ENCODE measurements around the gene TENM4.
"Not testable (repeated sequence)": the region's sequence is repeated elsewhere in the genome, so short reads cannot be mapped to it uniquely, and the experiment has no call there.

TENM4 gene

DNA sequence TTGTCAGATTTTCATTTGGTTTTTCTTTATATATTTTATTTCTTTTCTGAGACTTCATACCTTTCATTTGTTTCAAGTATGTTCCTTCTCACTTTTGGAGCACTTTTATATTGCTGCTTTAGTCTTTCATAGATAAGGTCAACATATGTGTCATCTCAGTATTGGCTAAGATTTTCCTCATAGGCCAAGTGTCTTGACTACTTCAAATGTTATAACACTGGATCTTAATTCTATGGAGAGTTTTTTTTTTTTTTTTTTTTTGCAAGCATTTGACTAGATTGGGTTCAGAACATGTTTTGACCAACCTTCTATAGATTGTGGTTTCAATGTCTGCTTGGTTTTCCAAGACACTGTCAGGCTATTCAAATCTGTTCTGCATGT lies 797.2 kb downstream of the TENM4 start:
- intact Hi-C loops (cut with micrococcal nuclease) = loop anchor here (2.0 kb wide), 1 partner anchor 849 kb away; no protein-coding TSS in a partner anchor
- no peaks in the 10 kb centered on the region for H3K9me3 Mint-ChIP-seq
- no peak overlapping the region for H3K4me3 Mint-ChIP-seq
- H3K36me3 Mint-ChIP-seq (ENCODE audit: low read depth) = no peaks in the 10 kb centered on the region
- no peaks in the 10 kb centered on the region for H3K4me1 Mint-ChIP-seq (ENCODE audit: low read depth)
- no peak overlapping the region for H3K27ac Mint-ChIP-seq
- H3K27me3 Mint-ChIP-seq = peaks cover 10% of the 10 kb centered on the region

DNA sequence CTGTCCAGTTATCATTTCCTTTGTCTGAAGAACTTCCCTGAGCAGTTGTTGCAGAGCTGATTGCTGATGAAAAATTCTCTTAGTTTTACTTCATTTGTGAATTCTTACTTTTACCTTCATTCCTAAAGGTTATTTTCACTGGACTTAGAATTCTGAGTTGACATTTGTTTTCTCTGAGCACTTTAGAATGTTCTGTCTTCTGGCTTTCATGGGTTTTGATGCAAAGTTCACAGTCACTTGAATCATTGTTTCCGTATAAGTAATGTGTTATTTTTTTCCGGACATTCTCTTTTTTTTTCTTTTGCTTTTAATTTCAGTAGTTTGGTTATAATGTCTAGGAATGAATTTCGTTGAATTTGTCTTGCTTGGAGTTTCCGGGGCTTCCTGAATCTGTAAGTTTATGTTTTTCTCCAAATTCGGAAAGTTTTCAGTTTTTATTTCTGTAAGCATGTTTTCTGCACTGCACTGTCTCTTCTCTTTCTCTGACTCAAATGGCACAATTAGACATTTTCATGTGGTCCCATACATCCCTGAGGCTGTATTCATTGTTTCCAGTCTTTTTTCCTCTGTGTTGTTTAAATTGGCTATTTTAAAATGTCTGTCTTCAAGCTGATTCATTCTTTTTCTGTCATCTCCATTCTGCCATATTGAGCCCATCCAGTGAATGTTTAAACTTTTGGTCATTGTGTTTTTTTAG lies 797.7 kb downstream of the TENM4 start:
- no peaks in the 10 kb centered on the region for H3K36me3 Mint-ChIP-seq (ENCODE audit: low read depth)
- intact Hi-C loops (cut with micrococcal nuclease) = no loop called here
- peaks cover 10% of the 10 kb centered on the region for H3K27me3 Mint-ChIP-seq
- no peaks in the 10 kb centered on the region for H3K9me3 Mint-ChIP-seq
- no peaks in the 10 kb centered on the region for H3K4me1 Mint-ChIP-seq (ENCODE audit: low read depth)
- H3K27ac Mint-ChIP-seq = no peak overlapping the region
- H3K4me3 Mint-ChIP-seq = no peak overlapping the region

DNA sequence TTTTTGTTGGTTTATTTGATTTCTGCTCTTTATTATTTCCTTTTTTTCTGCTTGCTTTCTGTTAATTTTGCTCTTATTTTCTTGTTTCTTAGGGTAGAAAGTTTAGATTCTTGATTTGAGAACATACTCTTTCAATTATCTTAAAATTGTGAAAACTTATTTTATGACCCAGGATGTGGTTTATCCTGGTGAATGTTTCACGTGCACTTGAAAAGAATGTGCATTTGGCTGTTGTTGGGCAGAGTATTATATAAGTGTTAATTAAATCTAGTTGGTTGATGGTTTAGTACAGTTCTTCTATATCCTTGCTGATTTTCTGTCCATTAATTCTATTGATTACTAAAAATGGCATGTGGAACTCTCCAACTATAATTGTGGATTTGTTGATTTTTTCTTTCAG lies 799.3 kb downstream of the TENM4 start:
- H3K36me3 Mint-ChIP-seq (ENCODE audit: low read depth) = no peaks in the 10 kb centered on the region
- H3K4me3 Mint-ChIP-seq = no peak overlapping the region
- no peaks in the 10 kb centered on the region for H3K9me3 Mint-ChIP-seq
- no peaks in the 10 kb centered on the region for H3K4me1 Mint-ChIP-seq (ENCODE audit: low read depth)
- peaks cover 7% of the 10 kb centered on the region for H3K27me3 Mint-ChIP-seq
- H3K27ac Mint-ChIP-seq = no peak overlapping the region
- intact Hi-C loops (cut with micrococcal nuclease) = no loop called here

DNA sequence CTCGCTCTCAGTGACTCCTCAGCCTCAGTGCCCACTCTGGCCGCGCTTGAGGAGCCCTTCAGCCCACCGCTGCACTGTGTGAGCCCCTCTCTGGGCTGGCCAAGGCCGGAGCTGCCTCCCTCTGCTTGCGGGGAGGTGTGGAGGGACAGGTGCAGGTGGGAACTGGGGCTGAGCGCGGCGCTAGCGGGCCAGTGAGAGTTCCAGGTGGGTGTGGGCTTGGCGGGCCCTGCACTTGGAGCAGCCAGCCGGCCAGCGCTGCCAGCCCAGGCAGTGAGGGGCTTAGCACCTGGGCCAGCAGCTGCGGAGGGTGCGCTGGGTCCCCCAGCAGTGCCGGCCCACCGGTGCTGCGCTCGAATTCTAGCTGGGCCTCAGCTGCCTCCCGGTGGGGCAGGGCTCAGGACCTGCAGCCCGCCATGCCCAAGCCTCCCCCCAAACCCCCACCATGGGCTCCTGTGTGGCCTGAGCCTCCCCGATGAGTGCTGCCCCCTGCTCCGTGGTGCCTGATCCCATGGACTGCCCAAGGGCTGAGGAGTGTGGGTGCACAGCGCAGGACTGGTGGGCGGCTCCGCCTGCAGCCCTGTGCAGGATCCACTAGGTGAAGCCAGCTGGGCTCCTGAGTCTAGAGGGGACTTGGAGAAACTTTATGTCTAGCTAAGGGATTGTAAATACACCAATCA lies 802.0 kb downstream of the TENM4 start:
- Mint-ChIP-seq H3K9me3 (peaks cover 7% of the 10 kb centered on the region), H3K4me3 (no peak overlapping the region), H3K4me1 (ENCODE audit: low read depth) (no peaks in the 10 kb centered on the region), H3K27ac (no peak overlapping the region), H3K36me3 (ENCODE audit: low read depth) (no peaks in the 10 kb centered on the region), H3K27me3 (peaks cover 10% of the 10 kb centered on the region)
- intact Hi-C loops (cut with micrococcal nuclease) = no loop called here

DNA sequence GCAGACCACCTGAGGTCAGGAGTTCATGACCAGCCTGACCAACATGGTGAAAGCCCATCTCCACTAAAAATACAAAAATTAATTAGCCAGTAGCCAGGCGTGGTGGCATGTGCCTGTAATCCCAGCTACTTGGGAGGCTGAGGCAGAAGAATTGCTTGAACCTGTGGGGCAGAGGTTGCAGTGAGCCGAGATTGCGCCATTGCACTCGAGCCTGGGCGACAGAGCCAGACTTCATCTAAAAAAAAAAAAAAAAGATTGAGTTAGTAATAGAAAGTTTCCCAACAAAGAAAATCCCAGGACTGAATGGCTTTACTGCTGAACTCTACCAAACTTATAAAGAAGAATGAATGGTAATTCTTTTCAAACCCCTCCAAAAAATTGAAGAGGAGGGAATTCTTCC lies 803.3 kb downstream of the TENM4 start:
- H3K36me3 Mint-ChIP-seq (ENCODE audit: low read depth); H3K4me1 Mint-ChIP-seq (ENCODE audit: low read depth); intact Hi-C loops (cut with micrococcal nuclease); H3K27ac Mint-ChIP-seq; H3K4me3 Mint-ChIP-seq: not testable (repeated sequence)
- peaks cover 11% of the 10 kb centered on the region for H3K27me3 Mint-ChIP-seq
- H3K9me3 Mint-ChIP-seq = peaks cover 14% of the 10 kb centered on the region

DNA sequence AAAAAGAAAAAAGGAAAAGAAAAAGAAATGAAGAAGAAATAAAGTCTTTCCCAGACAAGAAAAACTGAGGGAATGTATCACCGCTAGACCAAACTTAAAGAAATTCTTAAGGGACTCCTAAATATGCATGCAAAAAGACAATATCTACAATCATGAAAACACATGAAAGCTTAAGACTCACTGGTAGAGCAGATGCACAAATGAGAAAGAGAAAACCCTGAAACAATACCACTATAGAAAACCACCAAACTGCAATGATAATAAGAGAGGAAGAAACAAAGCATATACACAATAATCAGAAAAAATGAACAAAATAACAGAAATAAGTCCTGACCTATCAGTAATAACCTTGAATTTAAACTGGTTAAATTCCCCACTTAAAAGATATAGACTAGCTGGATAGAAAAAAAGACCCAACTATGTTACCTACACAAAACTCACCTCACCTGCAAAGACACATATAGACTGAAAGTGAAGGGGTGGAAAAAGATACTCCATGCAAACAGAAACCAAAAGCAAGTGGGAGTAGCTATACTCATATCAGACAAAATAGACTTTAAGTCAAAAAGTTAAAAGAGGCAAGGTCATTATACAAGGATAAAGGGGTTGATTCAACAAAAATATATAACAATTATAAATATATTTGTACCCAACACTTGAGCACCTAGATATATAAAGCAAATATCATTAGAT lies 804.9 kb downstream of the TENM4 start:
- Mint-ChIP-seq H3K4me1 (ENCODE audit: low read depth) (no peaks in the 10 kb centered on the region), H3K36me3 (ENCODE audit: low read depth) (no peaks in the 10 kb centered on the region), H3K9me3 (peaks cover 20% of the 10 kb centered on the region), H3K27me3 (peaks cover 4% of the 10 kb centered on the region), H3K4me3 (no peak overlapping the region), H3K27ac (no peak overlapping the region)
- intact Hi-C loops (cut with micrococcal nuclease) = no loop called here

DNA sequence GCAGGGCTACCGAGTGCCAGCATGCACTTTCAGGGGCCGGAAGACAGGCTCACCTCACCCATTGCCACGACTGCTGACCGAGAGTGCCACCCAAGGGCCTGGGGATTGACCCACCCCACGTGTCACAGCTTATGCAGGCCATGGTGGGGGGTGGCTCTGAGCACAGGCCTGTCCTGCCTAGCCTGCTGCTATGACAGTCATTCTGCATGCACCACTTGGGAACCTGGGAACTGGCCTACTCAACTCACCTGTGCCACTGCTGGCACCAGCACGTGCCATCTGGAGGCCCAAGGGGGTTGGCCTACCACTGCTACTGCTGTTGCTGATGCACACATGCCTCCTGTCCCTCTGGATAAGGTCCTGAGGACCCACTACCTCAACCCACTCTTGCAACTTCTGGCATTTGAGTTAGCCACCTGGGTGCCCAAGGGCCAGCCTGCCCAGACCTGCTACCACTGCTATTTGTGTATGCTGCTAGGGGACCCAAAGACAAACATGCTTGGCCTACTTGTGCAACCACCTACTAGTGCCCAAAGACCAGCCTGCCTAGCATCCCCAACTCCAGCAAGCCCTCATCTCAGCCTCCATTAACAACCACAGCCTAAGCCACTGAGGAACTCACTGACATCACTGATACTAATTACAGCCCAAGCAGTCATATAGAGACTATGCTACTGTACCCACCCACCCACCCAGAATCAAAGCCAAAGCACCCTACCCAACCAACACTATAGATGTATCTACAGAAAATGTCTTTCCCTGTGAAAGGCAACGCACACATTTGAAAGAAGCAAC lies 807.1 kb downstream of the TENM4 start:
- intact Hi-C loops (cut with micrococcal nuclease) = no loop called here
- H3K27me3 Mint-ChIP-seq = peaks cover 4% of the 10 kb centered on the region
- no peaks in the 10 kb centered on the region for H3K36me3 Mint-ChIP-seq (ENCODE audit: low read depth)
- no peak overlapping the region for H3K27ac Mint-ChIP-seq
- no peaks in the 10 kb centered on the region for H3K4me1 Mint-ChIP-seq (ENCODE audit: low read depth)
- H3K9me3 Mint-ChIP-seq = peaks cover 42% of the 10 kb centered on the region
- H3K4me3 Mint-ChIP-seq = no peak overlapping the region

DNA sequence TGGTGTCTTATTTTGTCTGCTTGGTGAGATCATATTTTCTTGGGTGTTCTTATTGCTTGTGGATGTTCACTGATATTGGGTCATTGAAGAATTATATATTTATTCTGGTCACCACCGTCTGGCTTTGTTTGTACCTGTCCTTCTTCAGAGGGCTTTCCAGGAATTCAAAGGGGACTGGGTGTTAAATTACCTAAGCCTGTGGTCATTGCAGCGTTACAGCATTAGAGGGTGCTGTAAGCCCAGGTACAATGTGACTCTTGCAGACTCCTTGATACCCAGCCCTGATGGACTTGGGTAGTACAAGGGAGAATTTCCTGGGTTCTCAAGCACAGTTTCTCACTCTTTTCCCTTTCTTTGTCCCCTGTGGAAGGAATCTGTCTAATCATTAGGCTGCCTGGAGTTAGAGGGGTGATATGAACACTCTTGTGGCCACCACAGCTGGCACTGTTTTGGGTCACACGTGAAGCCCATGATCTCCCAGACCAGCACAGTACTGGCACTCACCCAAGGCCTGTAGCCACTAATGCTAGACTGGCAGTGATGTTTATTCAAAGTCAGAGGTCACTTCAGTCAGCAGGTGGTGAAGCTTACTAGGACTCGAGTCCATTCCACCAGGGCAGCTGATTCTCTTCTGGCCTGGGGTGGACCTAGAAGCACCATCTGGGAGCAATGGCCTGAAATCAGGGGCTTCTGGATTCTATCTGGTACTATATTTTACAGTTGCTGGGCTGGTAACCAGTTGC lies 810.1 kb downstream of the TENM4 start:
- peaks cover 56% of the 10 kb centered on the region for H3K9me3 Mint-ChIP-seq
- peaks cover 9% of the 10 kb centered on the region for H3K27me3 Mint-ChIP-seq
- H3K36me3 Mint-ChIP-seq (ENCODE audit: low read depth) = no peaks in the 10 kb centered on the region
- no peaks in the 10 kb centered on the region for H3K4me1 Mint-ChIP-seq (ENCODE audit: low read depth)
- H3K4me3 Mint-ChIP-seq = no peak overlapping the region
- intact Hi-C loops (cut with micrococcal nuclease) = no loop called here
- no peak overlapping the region for H3K27ac Mint-ChIP-seq

DNA sequence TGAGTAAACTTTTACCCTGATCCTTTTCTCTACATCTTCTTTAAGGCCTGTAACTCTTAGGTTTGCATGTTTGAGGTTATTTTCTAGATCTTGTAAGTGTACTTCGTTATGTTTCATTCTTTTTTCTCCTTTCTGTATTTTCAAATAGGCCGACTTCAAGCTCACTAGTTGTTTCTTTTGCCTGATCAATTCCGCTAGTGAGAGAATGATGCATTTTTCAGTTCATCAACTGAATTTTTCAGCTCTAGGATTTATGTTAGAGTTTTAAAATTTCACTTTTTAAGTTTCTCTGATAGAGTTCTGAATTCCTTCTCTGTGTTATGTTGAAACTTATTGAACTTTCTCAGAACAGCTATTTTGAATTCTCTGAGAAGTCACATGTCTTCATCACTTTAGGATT lies 810.7 kb downstream of the TENM4 start:
- no peak overlapping the region for H3K27ac Mint-ChIP-seq
- intact Hi-C loops (cut with micrococcal nuclease) = no loop called here
- peaks cover 56% of the 10 kb centered on the region for H3K9me3 Mint-ChIP-seq
- no peak overlapping the region for H3K4me3 Mint-ChIP-seq
- H3K4me1 Mint-ChIP-seq (ENCODE audit: low read depth) = no peaks in the 10 kb centered on the region
- H3K36me3 Mint-ChIP-seq (ENCODE audit: low read depth) = no peaks in the 10 kb centered on the region
- peaks cover 9% of the 10 kb centered on the region for H3K27me3 Mint-ChIP-seq

DNA sequence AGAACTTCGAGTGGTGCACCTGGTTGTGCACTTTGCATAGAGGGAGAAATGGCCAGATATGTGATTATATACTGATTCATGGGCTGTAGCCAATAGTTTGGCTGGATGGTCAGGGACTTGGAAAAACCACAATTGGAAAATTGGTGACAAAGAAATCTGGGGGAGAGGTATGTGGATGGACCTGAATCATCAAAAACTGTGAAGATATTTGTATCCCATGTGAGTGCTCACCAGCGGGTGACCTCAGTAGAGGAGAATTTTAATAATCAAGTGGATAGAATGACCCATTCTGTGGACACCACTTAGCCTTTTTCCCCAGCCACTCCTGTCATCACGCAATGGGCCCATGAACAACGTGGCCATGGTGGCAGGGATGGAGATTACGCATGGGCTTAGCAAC lies 818.2 kb downstream of the TENM4 start:
- Mint-ChIP-seq H3K36me3 (ENCODE audit: low read depth) (no peaks in the 10 kb centered on the region), H3K27me3 (peaks cover 8% of the 10 kb centered on the region), H3K9me3 (peaks cover 23% of the 10 kb centered on the region), H3K27ac (no peak overlapping the region), H3K4me1 (ENCODE audit: low read depth) (no peaks in the 10 kb centered on the region), H3K4me3 (no peak overlapping the region)
- intact Hi-C loops (cut with micrococcal nuclease) = no loop called here

DNA sequence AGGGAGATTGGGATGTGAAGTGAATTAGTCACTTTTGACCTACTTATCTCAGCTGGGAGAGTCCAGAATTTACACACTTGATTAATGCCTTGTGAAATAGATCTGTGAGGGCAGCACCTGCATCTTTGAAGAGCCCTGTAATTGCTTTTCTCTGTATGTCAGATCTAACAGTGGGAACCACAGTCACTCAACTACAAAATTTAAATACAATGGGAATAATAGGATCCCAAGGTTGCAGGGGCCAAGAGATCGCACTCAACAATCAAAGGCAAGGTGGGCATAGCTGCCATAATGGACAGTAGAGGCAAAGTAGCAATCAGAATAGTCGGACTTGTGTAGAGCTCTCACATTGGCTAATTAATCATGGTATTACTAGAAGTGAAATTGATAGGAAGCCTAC lies 820.7 kb downstream of the TENM4 start:
- intact Hi-C loops (cut with micrococcal nuclease) = no loop called here
- peaks cover 19% of the 10 kb centered on the region for H3K9me3 Mint-ChIP-seq
- no peaks in the 10 kb centered on the region for H3K36me3 Mint-ChIP-seq (ENCODE audit: low read depth)
- no peaks in the 10 kb centered on the region for H3K4me1 Mint-ChIP-seq (ENCODE audit: low read depth)
- peaks cover 5% of the 10 kb centered on the region for H3K27me3 Mint-ChIP-seq
- no peak overlapping the region for H3K4me3 Mint-ChIP-seq
- no peak overlapping the region for H3K27ac Mint-ChIP-seq

DNA sequence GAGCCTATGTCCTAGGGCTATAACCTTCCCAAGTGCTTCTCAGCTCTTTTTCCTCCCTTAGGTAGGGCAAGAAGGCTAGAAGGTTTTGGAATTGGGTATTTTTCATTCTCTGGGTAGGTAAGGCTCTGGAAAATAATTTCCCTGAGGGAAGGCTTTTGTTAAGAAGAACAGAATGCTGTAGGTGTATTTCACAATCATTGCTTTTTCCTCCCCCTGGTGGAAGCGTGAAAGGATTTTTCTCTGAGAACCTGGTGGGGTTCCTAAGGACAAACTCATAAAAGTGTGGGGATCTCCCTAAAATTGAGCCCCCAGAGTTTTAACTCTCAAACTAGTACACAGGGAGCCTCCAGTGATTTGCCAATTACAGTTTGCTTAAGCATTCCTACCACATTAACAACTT lies 825.1 kb downstream of the TENM4 start:
- Mint-ChIP-seq H3K4me1 (ENCODE audit: low read depth) (no peaks in the 10 kb centered on the region), H3K9me3 (peaks cover 30% of the 10 kb centered on the region), H3K27me3 (peaks cover 5% of the 10 kb centered on the region), H3K4me3 (no peak overlapping the region), H3K36me3 (ENCODE audit: low read depth) (no peaks in the 10 kb centered on the region), H3K27ac (no peak overlapping the region)
- intact Hi-C loops (cut with micrococcal nuclease) = no loop called here

DNA sequence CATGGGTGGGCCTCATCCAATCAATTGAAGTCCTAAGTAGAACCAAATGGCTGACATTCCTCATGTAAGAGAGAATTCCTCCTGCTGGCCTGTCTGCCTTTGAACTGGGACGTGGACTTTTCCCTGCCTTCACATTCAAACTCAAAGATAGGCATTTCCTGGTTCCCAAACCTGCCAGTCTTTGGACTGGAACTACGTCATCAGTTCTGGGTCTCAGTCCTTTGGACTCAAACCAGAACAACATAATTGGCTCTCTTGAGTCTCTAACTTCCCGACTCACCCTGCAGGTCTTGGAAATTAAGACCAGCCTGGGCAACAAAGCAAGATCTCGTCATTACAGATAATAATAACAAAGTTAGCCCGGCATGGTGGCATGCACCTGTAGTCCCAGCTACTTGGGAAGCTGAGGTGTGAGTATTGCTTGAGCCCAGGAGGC lies 827.4 kb downstream of the TENM4 start:
- Mint-ChIP-seq H3K9me3 (peaks cover 16% of the 10 kb centered on the region), H3K27ac (no peak overlapping the region)
- intact Hi-C loops (cut with micrococcal nuclease) = no loop called here

More for the DNA sequence above, 827.4 kb downstream of the TENM4 start:
- H3K27me3 Mint-ChIP-seq = peaks cover 3% of the 10 kb centered on the region
- no peaks in the 10 kb centered on the region for H3K36me3 Mint-ChIP-seq (ENCODE audit: low read depth)
- H3K4me1 Mint-ChIP-seq (ENCODE audit: low read depth) = no peaks in the 10 kb centered on the region
- H3K4me3 Mint-ChIP-seq = no peak overlapping the region

All from dendritic cell treated with granulocyte-macrophage colony-stimulating factor and Interleukin-4, amounts not matched to agents 40 ng/mL and 50 ng/mL, for 4 days (primary cell).